Fibroblast of gingiva (primary cell): ENCODE measurements around the gene LIN7C.

Experiments
- DNase-seq: peaks from one replicate; pipeline ENCODE4 v3.0.0-alpha.2; 2011; ENCODE audit warnings: low read depth

The LIN7C gene

GRCh38 chr11:27509908-27510307, 3.3 kb upstream of the LIN7C start:
- DNase-seq = no peak

GRCh38 chr11:27507557-27508322, 1.2 kb upstream of the LIN7C start:
- no peak for DNase-seq

- DNase-seq = no peak
Observed at GRCh38 chr11:27505781-27506180, 788 bp downstream of the LIN7C start.

GRCh38 chr11:27504205-27504604, 2.4 kb downstream of the LIN7C start:
- DNase-seq = no peak

GRCh38 chr11:27501100-27501499, 5.5 kb downstream of the LIN7C start:
- no peak for DNase-seq

GRCh38 chr11:27497911-27498310, 8.7 kb downstream of the LIN7C start:
- no peak for DNase-seq

GRCh38 chr11:27497284-27497866, 9.2 kb downstream of the LIN7C start:
- peak; percentile 8 for DNase-seq

GRCh38 chr11:27496461-27496860, 10.1 kb downstream of the LIN7C start:
- peak; percentile 15 for DNase-seq

GRCh38 chr11:27495710-27496300, 10.8 kb downstream of the LIN7C start:
- no peak for DNase-seq

GRCh38 chr11:27489092-27489491, 17.5 kb downstream of the LIN7C start:
- DNase-seq = no peak

GRCh38 chr11:27487706-27488105, 18.9 kb downstream of the LIN7C start:
- no peak for DNase-seq

- DNase-seq = peak; percentile 39
Observed at GRCh38 chr11:27485930-27486773, 20.4 kb downstream of the LIN7C start.

- no peak for DNase-seq
Observed at GRCh38 chr11:27482793-27483192, 23.8 kb downstream of the LIN7C start.

GRCh38 chr11:27481992-27482391, 24.6 kb downstream of the LIN7C start:
- DNase-seq = no peak

GRCh38 chr11:27477831-27478230, 28.7 kb downstream of the LIN7C start:
- DNase-seq = no peak

GRCh38 chr11:27477243-27477642, 29.3 kb downstream of the LIN7C start:
- no peak for DNase-seq

- no peak for DNase-seq
Observed at GRCh38 chr11:27475622-27476021, 30.9 kb downstream of the LIN7C start.

GRCh38 chr11:27473017-27473406, 33.6 kb downstream of the LIN7C start:
- no peak for DNase-seq

GRCh38 chr11:27472398-27473016, 34.1 kb downstream of the LIN7C start, which contains the start of gene LGR4:
Gene LGR4 (minus strand): TSS chr11:27472790. CDS start chr11:27472302, 488 bp downstream.
- peak; percentile 86 for DNase-seq

- DNase-seq = no peak
Observed at GRCh38 chr11:27471589-27472397, 34.8 kb downstream of the LIN7C start.
